Liver (tissue), 9 donors: Measurements from ENCODE around the gene SCIN. TPM values are rescaled to one million over a fixed set of nuclear protein-coding genes. Genes with fewer than 3 reads are reported as not detected.

Experiments used
- DNase-seq: peaks from one replicate; pipeline ENCODE4 v3.0.0-alpha.2; 2017; ENCODE audit warnings: low spot score
- H3K27ac ChIP-seq, 2 donors: one replicate each; pipeline ENCODE4 v1.7.0; 2013; ENCODE audit warnings: inconsistent platforms in 2 of 2, low read length in 2 of 2, control low read depth in 1 of 2, low read depth in 1 of 2, mild to moderate bottlenecking in 1 of 2
- H3K27me3 ChIP-seq, 4 donors: one replicate each; pipeline versions ENCODE4 v1.6.1 to v1.7.0; 2013; ENCODE audit warnings: low read length in 3 of 4, inconsistent platforms in 1 of 4, mild to moderate bottlenecking in 1 of 4, moderate library complexity in 1 of 4; ENCODE audit not compliant: control insufficient read depth in 4 of 4, insufficient read depth in 4 of 4
- H3K36me3 ChIP-seq, 4 donors: one replicate each; pipeline versions ENCODE4 v1.6.1 to v1.7.0; 2013; ENCODE audit warnings: low read length in 3 of 4, mild to moderate bottlenecking in 3 of 4, low read depth in 1 of 4, moderate library complexity in 1 of 4; ENCODE audit not compliant: control insufficient read depth in 4 of 4, insufficient read depth in 3 of 4
- H3K4me1 ChIP-seq, 4 donors: one replicate each; pipeline versions ENCODE4 v1.6.1 to v1.7.0; 2013; ENCODE audit warnings: low read length in 3 of 4, mild to moderate bottlenecking in 3 of 4, moderate library complexity in 1 of 4; ENCODE audit not compliant: control insufficient read depth in 4 of 4, insufficient read depth in 4 of 4
- H3K4me3 ChIP-seq, 3 donors: one replicate each; pipeline versions ENCODE4 v1.6.1 to v1.7.0; 2013; ENCODE audit warnings: low read length in 3 of 3, control low read depth in 1 of 3, low read depth in 1 of 3, mild to moderate bottlenecking in 1 of 3
- H3K9ac ChIP-seq, 2 donors: one replicate each; pipeline ENCODE4 v1.7.0; 2013; ENCODE audit warnings: low read length in 2 of 2, mild to moderate bottlenecking in 2 of 2, moderate library complexity in 2 of 2, control low read depth in 1 of 2, low read depth in 1 of 2
- H3K9me3 ChIP-seq, 4 donors: one replicate each; pipeline versions ENCODE4 v1.6.1 to v1.7.0; 2013; ENCODE audit warnings: low read length in 3 of 4; ENCODE audit not compliant: control insufficient read depth in 4 of 4
- ATF3 ChIP-seq: IDR thresholded peaks from 2 replicates; pipeline ENCODE4 v1.6.1; 2016; ENCODE audit warnings: antibody characterized with exemption
- EGR1 ChIP-seq, 2 donors: IDR thresholded peaks; 2 replicates each; pipeline ENCODE4 v1.6.1; 2016 to 2018; ENCODE audit warnings: antibody characterized with exemption in 2 of 2, low read depth in 2 of 2
- FOXA1 ChIP-seq: IDR thresholded peaks from 2 replicates; pipeline ENCODE4 v1.6.1; 2016; ENCODE audit warnings: antibody characterized with exemption
- FOXA2 ChIP-seq: IDR thresholded peaks from 2 replicates; pipeline ENCODE4 v1.6.1; 2016; ENCODE audit warnings: antibody characterized with exemption
- GABPA ChIP-seq, 2 donors: IDR thresholded peaks in 1 of 2; conservative IDR thresholded peaks in 1 of 2; 2 replicates each; pipeline ENCODE4 v1.6.1; 2016; ENCODE audit warnings: antibody characterized with exemption in 2 of 2, mild to moderate bottlenecking in 1 of 2, moderate library complexity in 1 of 2
- HNF4A ChIP-seq, 2 donors: conservative IDR thresholded peaks; 2 replicates each; pipeline ENCODE4 v1.6.1; 2016; ENCODE audit warnings: antibody characterized with exemption in 2 of 2, mild to moderate bottlenecking in 2 of 2
- HNF4G ChIP-seq: IDR thresholded peaks from 2 replicates; pipeline ENCODE4 v1.6.1; 2016; ENCODE audit warnings: antibody characterized with exemption
- JUND ChIP-seq, 2 donors: IDR thresholded peaks; 2 replicates each; pipeline ENCODE4 v1.6.1; 2016; ENCODE audit warnings: antibody characterized with exemption in 2 of 2
- MAX ChIP-seq: IDR thresholded peaks from 2 replicates; pipeline ENCODE4 v1.6.1; 2016; ENCODE audit warnings: antibody characterized with exemption
- NR2F2 ChIP-seq: IDR thresholded peaks from 2 replicates; pipeline ENCODE4 v1.6.1; 2016; ENCODE audit warnings: antibody characterized with exemption
- RAD21 ChIP-seq, 2 donors: IDR thresholded peaks; 2 replicates each; pipeline ENCODE4 v1.6.1; 2016; ENCODE audit warnings: antibody characterized with exemption in 2 of 2, mild to moderate bottlenecking in 2 of 2
- REST ChIP-seq: IDR thresholded peaks from 2 replicates; pipeline ENCODE4 v1.6.1; 2016; ENCODE audit warnings: antibody characterized with exemption, mild to moderate bottlenecking
- RXRA ChIP-seq, 2 donors: IDR thresholded peaks; 2 replicates each; pipeline ENCODE4 v1.6.1; 2017 to 2018; ENCODE audit warnings: antibody characterized with exemption in 2 of 2, mild to moderate bottlenecking in 1 of 2
- SP1 ChIP-seq: IDR thresholded peaks from 2 replicates; pipeline ENCODE4 v1.6.1; 2018; ENCODE audit warnings: antibody characterized with exemption, mild to moderate bottlenecking
- TAF1 ChIP-seq: conservative IDR thresholded peaks from 2 replicates; pipeline ENCODE4 v1.6.1; 2016; ENCODE audit warnings: antibody characterized with exemption, mild to moderate bottlenecking
- YY1 ChIP-seq: IDR thresholded peaks from 2 replicates; pipeline ENCODE4 v1.6.1; 2016; ENCODE audit warnings: antibody characterized with exemption, mild to moderate bottlenecking
- ZBTB33 ChIP-seq: IDR thresholded peaks from 2 replicates; pipeline ENCODE4 v1.6.1; 2016; ENCODE audit warnings: antibody characterized with exemption
- WGBS: extraction: QIAGEN DNeasy Blood & Tissue Kit; methylation state at CpG from one replicate; pipeline ENCODE4 v1.1.7; 2013; 5-methylcytosine and 5-hydroxymethylcytosine counted together
- polyA plus RNA-seq, 2 donors: library from polyadenylated mRNA; stranded (reverse) in 1 of 2; unstranded in 1 of 2; fragments of 200-250 nt in 1 of 2; fragments of >200 nt in 1 of 2; fragmentation: Nextera tagmentation in 1 of 2; extraction: Ambion mirVana in 1 of 2; gene quantifications; one replicate each; pipeline versions ENCODE4 v1.2.1 to v1.2.3, GENCODE V29; 2013 to 2015
- total RNA-seq, 2 donors: library from RNA; depleted of rRNA; stranded (reverse); fragments of >200 nt; gene quantifications; one replicate each; pipeline ENCODE4 v1.2.3, GENCODE V29; 2014
- TF ChIP-seq, protein P1 (sequence below): fragments of 150-350 bp; IDR thresholded peaks from 2 replicates; pipeline ENCODE4 v1.5.1; 2017; ENCODE audit warnings: improper control_type of control experiment, low read depth, low read length; ENCODE audit not compliant: missing input control
- donor health status: healthy.
- donor health status: healthy.
- donor health status: healthy.
- donor health status: healthy.
- donor health status: healthy.

The SCIN gene
- total and polyA plus RNA-seq, 4 donors = 0.05 to 0.23 TPM; not detected in 2

DNA sequence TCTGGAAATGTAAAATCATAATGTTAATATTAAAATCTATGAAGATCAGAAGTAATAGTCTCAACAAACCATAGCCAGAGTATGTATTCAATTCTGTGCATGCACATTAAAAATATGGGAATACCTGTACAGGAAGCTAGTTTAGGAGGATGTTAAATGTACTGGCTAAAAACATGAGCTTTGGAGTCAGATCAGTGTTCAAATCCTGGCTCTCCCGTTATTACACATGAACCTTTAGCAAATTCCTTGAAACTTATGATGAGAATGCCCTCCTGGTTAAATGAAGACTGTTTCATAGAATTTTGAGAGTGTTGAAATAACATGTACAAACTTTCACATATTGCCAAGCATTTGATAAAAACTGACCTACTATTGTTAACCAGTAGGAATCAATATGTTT is 121.5 kb downstream of the SCIN start (continued):
- TF ChIP-seq ZBTB33 (no peak), MAX (no peak), EGR1 (IDR thresholded peaks at IDR 0.05; ENCODE audit: low read depth in 2 of 2) (no peak), RXRA (IDR thresholded peaks at IDR 0.05) (no peak), HNF4G (no peak), TAF1 (no peak), NR2F2 (no peak), SP1 (no peak), FOXA2 (no peak)

DNA sequence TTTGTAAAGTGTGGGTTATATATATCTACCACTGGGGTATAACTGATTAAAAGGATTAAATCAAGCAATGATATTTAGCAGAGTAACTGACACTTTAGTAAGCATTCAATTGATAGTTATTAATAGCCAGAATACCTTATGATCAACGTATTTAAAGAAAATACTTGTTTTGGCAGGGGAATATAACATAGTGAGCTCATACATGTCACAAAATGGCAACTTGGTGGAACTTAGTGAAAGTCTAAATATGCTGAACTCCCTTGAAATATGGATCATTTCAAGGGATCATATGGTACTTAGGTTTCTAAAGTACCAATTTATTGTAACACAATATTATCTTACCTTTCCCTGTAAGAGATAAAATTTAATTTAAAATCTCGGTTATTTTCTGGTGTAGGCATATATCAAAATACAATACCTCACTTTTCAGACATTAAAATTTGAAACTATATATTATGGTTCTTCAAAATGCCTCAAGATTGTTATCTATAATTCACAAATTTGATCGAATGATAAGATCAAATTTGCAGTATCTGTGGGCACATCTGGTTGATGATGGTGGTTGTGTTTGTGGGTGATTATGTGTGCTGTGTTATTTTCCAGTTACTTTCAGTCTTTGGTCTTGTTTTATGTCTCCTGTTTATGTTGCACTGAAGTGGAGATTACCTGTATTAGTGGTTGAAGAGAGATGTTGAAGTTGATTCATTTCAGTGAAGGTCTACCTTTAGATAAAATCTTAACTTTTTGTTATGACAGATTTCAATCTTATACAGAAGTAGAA is 122.1 kb downstream of the SCIN start:
- Histone ChIP-seq H3K4me1 (peaks cover 0 to 11% (median 1%) of the 10 kb centered on the region in 4 donors), H3K9me3 (no peaks in the 10 kb centered on the region), H3K4me3 (no peak overlapping the region), H3K27ac (no peak overlapping the region), H3K27me3 (no peaks in the 10 kb centered on the region), H3K36me3 (no peaks in the 10 kb centered on the region), H3K9ac (no peak overlapping the region)
- DNase-seq = no peak
- WGBS = 74% methylated on average over 3 of the region's 3 CpGs
- TF ChIP-seq JUND (IDR thresholded peaks at IDR 0.05) = no peak
- TF ChIP-seq NR2F2 = no peak
- no peak for TF ChIP-seq FOXA1
- TF ChIP-seq ATF3 = no peak
- no peak for TF ChIP-seq FOXA2
- no peak for TF ChIP-seq GABPA (IDR thresholded peaks at IDR 0.05 in 1 of 2, conservative IDR thresholded peaks at IDR 0.05 in 1 of 2)
- TF ChIP-seq ZBTB33 = no peak
- TF ChIP-seq SP1 = no peak
- no peak for TF ChIP-seq YY1
- no peak for TF ChIP-seq RXRA (IDR thresholded peaks at IDR 0.05)
- TF ChIP-seq EGR1 (IDR thresholded peaks at IDR 0.05; ENCODE audit: low read depth in 2 of 2) = no peak
- TF ChIP-seq MAX = no peak
- no peak for TF ChIP-seq HNF4A (conservative IDR thresholded peaks at IDR 0.05)
- TF ChIP-seq TAF1 = no peak
- TF ChIP-seq, protein P1, sequence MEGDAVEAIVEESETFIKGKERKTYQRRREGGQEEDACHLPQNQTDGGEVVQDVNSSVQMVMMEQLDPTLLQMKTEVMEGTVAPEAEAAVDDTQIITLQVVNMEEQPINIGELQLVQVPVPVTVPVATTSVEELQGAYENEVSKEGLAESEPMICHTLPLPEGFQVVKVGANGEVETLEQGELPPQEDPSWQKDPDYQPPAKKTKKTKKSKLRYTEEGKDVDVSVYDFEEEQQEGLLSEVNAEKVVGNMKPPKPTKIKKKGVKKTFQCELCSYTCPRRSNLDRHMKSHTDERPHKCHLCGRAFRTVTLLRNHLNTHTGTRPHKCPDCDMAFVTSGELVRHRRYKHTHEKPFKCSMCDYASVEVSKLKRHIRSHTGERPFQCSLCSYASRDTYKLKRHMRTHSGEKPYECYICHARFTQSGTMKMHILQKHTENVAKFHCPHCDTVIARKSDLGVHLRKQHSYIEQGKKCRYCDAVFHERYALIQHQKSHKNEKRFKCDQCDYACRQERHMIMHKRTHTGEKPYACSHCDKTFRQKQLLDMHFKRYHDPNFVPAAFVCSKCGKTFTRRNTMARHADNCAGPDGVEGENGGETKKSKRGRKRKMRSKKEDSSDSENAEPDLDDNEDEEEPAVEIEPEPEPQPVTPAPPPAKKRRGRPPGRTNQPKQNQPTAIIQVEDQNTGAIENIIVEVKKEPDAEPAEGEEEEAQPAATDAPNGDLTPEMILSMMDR = no peak
- TF ChIP-seq HNF4G = no peak
- TF ChIP-seq RAD21 (IDR thresholded peaks at IDR 0.05) = no peak
- TF ChIP-seq REST = no peak
